ENCODE data around the gene FGD4. TPM values are rescaled to one million over a fixed set of nuclear protein-coding genes. Genes with fewer than 3 reads are reported as not detected.
A peak's percentile ranks its signal among the peaks of the same experiment; 100 is the strongest.

FGD4 gene
- total and polyA plus RNA-seq, 4 donors = 4.8 to 64.6 (median 24.2) TPM

- Histone ChIP-seq H3K4me3 (no peak overlapping the region), H3K36me3 (ENCODE audit: control insufficient read depth in 4 of 4, insufficient read depth in 4 of 4, low read length in 4 of 4) (no peaks in the 10 kb centered on the region), H3K9me3 (ENCODE audit: control insufficient read depth in 4 of 4, insufficient read depth in 3 of 4, low read length in 3 of 4) (no peaks in the 10 kb centered on the region), H3K27me3 (ENCODE audit: control insufficient read depth in 3 of 3, insufficient read depth in 3 of 3, low read length in 2 of 3) (no peaks in the 10 kb centered on the region), H3K9ac (ENCODE audit: insufficient read depth in 1 of 2, low read length in 2 of 2) (no peak overlapping the region), H3K27ac (ENCODE audit: low read depth in 1 of 2, low read length in 1 of 2) (no peak overlapping the region), H3K4me1 (ENCODE audit: control insufficient read depth in 5 of 5, insufficient read depth in 5 of 5, low read length in 5 of 5) (peaks cover 0 to 1% (median 0%) of the 10 kb centered on the region in 5 donors)
- ATAC-seq (ENCODE audit: insufficient read depth, low FRiP score) = no peak
- WGBS, 2 donors = 73 to 82% methylated on average over 6 of the region's 6 CpGs
- no peak for TF ChIP-seq CTCF (IDR thresholded peaks at IDR 0.05; ENCODE audit: control extremely low read depth, extremely low read depth)
- no peak for DNase-seq
Observed at GRCh38 chr12:32360956-32361355, 38.4 kb upstream of the FGD4 start.

GRCh38 chr12:32362892-32363291, 36.5 kb upstream of the FGD4 start:
- ATAC-seq (ENCODE audit: insufficient read depth, low FRiP score) = no peak
- 82% methylated on average over 3 of the region's 3 CpGs for WGBS, 2 donors

GRCh38 chr12:32365473-32366064, 33.8 kb upstream of the FGD4 start:
- peak; percentile 52 to 81 (median 76) for DNase-seq

More at GRCh38 chr12:32362892-32363291, 36.5 kb upstream of the FGD4 start:
- H3K27me3 ChIP-seq (ENCODE audit: control insufficient read depth in 3 of 3, insufficient read depth in 3 of 3, low read length in 2 of 3) = no peaks in the 10 kb centered on the region
- no peaks in the 10 kb centered on the region for H3K36me3 ChIP-seq (ENCODE audit: control insufficient read depth in 4 of 4, insufficient read depth in 4 of 4, low read length in 4 of 4)
- H3K9me3 ChIP-seq (ENCODE audit: control insufficient read depth in 4 of 4, insufficient read depth in 3 of 4, low read length in 3 of 4) = no peaks in the 10 kb centered on the region
- no peak for TF ChIP-seq CTCF (IDR thresholded peaks at IDR 0.05; ENCODE audit: control extremely low read depth, extremely low read depth)
- H3K4me3 ChIP-seq = no peak overlapping the region
- no peak overlapping the region for H3K27ac ChIP-seq (ENCODE audit: low read depth in 1 of 2, low read length in 1 of 2)
- peaks cover 0 to 1% (median 0%) of the 10 kb centered on the region in 5 donors for H3K4me1 ChIP-seq (ENCODE audit: control insufficient read depth in 5 of 5, insufficient read depth in 5 of 5, low read length in 5 of 5)
- no peak overlapping the region for H3K9ac ChIP-seq (ENCODE audit: insufficient read depth in 1 of 2, low read length in 2 of 2)
- no peak for DNase-seq

More at GRCh38 chr12:32365473-32366064, 33.8 kb upstream of the FGD4 start:
- Histone ChIP-seq H3K9ac (ENCODE audit: insufficient read depth in 1 of 2, low read length in 2 of 2) (no peak overlapping the region), H3K27me3 (ENCODE audit: control insufficient read depth in 3 of 3, insufficient read depth in 3 of 3, low read length in 2 of 3) (no peaks in the 10 kb centered on the region), H3K9me3 (ENCODE audit: control insufficient read depth in 4 of 4, insufficient read depth in 3 of 4, low read length in 3 of 4) (no peaks in the 10 kb centered on the region), H3K4me1 (ENCODE audit: control insufficient read depth in 5 of 5, insufficient read depth in 5 of 5, low read length in 5 of 5) (peaks cover 0 to 1% (median 0%) of the 10 kb centered on the region in 5 donors), H3K27ac (ENCODE audit: low read depth in 1 of 2, low read length in 1 of 2) (no peak overlapping the region), H3K4me3 (no peak overlapping the region), H3K36me3 (ENCODE audit: control insufficient read depth in 4 of 4, insufficient read depth in 4 of 4, low read length in 4 of 4) (no peaks in the 10 kb centered on the region)
- 55 to 61% methylated on average over 5 of the region's 5 CpGs for WGBS, 2 donors
- TF ChIP-seq CTCF (IDR thresholded peaks at IDR 0.05; ENCODE audit: control extremely low read depth, extremely low read depth) = peak; percentile 81
- ATAC-seq (ENCODE audit: insufficient read depth, low FRiP score) = no peak

Data from lung (tissue), 12 donors.